Caki2 (cell line): Measurements from ENCODE around the gene ADCK2. TPM values are rescaled to one million over a fixed set of nuclear protein-coding genes. Genes with fewer than 3 reads are reported as not detected.
"Not testable (repeated sequence)": the region's sequence is repeated elsewhere in the genome, so short reads cannot be mapped to it uniquely, and the experiment has no call there.

Experiments
- DNase-seq: peaks from one replicate; pipeline ENCODE4 v3.0.0-alpha.2; 2015; ENCODE audit warnings: low read depth
- in situ Hi-C: cut with HindIII; loops from 2 replicates; pipeline ENCODE4 v1.10.0; 2016; ENCODE audit warnings: low sequenced_read_pairs, low pct_unique_long_range_greater_than_20kb, mixed read lengths
- total RNA-seq: library from RNA; depleted of rRNA; stranded (reverse); fragments of >200 nt; shearing (Covaris generic); gene quantifications from 2 replicates; pipeline ENCODE4 v1.2.3, GENCODE V29; 2014; ENCODE audit warnings: low replicate concordance

The ADCK2 gene
- total RNA-seq, 1 experiment from 2014 or later: 52.8 TPM

DNA sequence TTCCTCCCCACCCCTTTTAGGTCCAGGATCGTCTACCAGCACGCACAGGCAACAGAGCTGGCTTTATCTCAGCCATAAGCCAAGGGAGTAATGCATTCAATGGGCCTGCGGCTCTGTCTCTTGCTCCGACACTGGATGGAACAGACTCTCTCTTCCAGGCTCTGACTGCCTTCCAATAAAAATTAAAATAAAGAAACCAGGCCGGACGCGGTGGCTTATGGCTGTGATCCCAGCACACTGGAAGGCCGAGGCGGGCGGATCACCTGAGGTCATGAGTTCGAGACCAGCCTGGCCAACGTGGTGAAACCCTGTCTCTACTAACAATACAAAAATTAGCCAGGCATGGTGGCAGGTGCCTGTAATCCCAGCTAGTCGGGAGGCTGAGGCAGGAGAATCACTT, 28.0 kb upstream of the ADCK2 start:
- DNase-seq, in situ Hi-C loops: not testable (repeated sequence)

DNA sequence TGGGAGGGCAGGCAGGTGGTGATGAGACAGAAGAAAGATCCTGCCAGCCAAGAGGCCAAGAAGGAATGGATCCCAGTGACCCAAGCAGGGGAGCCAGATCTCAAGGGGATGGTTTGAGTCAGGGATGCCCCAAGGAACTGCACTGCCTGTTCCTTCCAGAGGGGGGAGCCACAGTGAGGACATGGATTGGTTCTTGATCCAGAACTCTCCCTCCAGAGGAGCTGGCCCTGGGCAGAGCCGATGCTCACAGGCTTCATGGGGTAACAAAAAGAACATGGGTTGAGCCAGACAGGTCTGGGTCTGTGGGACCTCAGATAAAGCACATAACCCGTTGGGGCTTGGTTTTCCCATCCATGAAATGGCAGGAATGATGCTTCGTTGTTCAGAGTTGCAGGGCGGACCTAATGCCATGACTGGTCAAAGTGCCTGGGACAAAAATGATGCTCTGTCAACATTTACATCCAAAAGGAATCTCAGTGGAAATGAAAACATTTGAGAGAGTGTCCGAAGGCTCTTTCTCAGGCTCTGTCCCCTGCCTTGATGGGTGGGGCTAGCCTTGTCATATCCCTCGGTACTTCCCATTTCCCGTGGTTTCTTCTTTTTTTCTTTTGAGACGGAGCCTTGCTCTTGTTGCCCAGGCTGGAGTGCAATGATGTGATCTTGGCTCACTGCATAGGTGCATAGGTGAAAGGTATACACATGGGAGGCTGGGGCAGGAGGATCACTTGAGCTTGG, 27.4 kb upstream of the ADCK2 start:
- in situ Hi-C loops: no loop called here
- no peak for DNase-seq

DNA sequence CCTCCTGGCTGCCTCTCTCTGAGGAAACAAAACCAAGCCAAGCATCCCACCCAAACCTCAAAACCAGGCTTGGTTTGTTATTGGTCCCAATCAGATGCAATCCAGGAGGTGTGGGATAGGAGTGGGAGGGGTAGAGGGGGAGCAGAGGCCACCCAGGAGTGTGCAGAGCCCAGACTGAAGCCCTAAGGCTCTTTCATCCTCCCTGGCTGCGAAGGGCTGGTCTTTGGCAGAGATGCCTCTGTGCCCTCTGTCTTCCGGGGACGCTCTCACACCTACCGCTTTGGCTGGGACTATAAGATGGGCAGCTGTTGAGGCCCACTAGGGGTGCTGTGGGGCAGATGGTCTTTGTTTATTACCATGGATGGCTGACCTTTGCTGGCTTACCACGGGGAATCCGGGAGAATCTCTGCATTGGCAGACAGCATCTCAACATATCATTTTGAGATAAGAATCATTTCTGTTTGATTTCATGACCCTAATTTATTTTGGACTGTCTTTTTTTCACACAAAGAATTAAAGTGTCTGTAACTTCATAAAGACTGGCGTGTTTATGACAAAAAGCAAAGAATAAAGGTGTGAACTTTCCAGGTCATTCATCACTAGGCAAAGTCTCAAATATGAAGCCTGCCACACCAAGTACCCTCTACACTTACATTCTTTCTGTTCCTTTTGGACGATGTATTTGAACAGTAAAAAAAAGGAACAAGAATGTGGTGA, 25.7 kb upstream of the ADCK2 start:
- DNase-seq: peak; percentile 23
- in situ Hi-C loops: no loop called here

DNA sequence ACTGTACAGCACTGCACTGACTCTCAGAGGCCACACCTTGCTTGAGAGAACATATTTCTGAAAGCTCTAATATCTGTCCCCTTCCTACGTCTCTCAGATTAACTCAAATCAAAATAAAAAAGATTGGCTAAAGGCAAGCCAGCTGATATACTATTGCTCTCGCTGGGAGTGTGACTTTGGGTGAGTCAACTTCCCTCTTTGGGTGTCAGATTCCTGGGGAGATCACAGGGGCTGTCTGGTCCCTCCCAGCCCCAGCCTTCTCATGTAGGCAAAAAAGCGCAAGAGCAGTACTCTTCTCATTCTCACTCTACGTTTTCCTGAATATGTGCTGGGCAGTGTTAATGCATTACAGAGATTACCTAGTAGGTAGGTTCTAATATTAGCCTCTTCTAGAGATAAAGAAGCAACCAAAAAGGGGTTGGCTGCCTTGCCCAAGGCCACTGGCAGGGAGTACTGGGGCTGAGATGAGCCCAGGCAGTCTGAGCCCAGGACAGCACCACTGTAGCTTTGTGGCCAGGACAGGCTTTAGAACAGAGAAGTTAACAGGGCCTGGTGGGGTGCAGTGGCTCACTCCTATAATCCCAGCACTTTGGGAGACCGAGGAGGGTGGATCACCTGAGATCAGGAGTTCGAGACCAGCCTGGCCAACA, 23.1 kb upstream of the ADCK2 start:
- DNase-seq: no peak
- in situ Hi-C loops: no loop called here

DNA sequence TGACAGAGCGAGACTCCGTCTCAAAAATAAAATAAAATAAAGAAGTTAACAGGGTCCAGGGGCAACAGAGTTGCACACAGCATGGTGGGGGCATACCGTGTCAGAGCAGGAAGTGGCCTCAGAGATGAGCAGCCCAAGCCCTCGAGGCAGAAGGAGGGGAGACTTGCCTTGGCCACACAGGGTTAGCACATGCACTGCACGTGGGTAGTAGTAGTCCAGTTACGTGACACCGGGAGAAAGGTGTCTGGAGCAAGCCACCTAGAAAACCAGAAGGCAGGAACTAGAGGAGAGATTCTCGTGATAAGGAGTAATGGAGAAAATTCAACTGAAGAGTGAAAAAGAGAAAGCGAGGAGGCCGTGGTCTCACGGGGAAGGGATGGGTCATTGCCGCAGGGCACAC, 22.4 kb upstream of the ADCK2 start:
- DNase-seq: no peak
- in situ Hi-C loops: no loop called here

DNA sequence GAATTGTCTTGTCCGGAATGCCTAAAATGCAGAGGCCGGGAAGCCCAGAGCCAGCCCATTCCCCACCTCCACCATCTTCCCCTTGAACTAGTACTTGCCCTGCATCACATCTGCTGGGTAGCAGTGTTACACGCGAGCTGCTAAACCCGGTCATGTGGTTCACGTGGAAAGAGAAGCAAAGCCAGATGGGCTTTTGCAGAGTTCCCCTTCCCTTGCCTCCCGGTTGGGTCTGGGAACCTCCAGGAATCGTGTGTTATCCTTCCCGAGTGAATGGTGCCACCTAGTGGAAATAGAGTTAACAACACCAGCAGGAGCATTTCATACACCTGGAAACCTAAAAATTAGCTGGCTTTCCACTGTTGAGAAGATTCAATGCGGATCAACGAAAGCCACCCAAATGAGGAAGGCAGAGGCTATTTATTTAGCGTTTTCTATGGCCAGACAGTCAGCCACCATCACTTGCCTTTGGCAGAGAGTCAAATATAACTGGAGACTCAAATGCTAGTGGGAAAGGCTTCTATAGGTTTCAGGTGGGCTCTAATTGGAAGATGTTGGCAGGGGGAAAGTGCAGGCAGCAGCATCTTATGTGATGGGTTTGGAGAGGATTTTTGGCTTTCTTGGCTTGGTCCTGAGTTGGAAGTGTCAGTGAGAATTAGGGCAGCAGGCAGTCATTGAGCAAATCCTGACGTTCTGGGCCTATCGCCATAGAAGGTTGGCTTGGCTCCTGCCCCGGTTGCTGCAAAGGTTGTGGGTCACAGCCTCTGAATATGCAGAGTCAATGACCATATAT, 19.2 kb upstream of the ADCK2 start:
- in situ Hi-C loops: no loop called here
- peak; percentile 51 for DNase-seq

DNA sequence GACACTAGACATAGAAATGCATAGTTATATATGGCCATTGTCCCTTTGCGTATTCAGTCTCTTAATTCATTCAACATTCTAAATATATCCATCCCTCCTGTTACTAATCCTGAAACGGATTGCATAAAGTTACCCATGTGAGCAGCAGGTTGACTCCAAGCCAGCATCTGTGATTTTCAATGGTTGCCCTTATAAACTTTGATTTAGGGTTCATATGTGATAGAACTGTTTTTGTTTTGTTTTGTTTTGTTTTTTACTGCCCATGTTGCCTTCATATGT, 18.7 kb upstream of the ADCK2 start:
- in situ Hi-C loops: no loop called here
- DNase-seq: no peak

DNA sequence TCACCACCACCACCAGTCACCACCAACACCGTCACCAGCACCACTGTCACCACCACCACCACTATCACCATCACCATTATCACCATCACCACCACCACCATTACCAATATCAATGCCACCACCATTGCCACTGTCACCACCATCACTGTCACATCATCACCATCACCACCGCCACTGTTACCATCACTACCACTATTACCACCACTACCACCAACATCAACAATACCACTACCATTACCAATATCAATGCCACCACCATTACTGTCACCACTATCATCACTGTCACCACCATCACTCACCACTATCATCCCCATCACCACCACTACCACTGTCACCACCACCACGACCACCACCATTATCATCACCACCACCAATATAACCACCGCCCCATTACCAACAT, 18.1 kb upstream of the ADCK2 start:
- in situ Hi-C loops: no loop called here
- no peak for DNase-seq

DNA sequence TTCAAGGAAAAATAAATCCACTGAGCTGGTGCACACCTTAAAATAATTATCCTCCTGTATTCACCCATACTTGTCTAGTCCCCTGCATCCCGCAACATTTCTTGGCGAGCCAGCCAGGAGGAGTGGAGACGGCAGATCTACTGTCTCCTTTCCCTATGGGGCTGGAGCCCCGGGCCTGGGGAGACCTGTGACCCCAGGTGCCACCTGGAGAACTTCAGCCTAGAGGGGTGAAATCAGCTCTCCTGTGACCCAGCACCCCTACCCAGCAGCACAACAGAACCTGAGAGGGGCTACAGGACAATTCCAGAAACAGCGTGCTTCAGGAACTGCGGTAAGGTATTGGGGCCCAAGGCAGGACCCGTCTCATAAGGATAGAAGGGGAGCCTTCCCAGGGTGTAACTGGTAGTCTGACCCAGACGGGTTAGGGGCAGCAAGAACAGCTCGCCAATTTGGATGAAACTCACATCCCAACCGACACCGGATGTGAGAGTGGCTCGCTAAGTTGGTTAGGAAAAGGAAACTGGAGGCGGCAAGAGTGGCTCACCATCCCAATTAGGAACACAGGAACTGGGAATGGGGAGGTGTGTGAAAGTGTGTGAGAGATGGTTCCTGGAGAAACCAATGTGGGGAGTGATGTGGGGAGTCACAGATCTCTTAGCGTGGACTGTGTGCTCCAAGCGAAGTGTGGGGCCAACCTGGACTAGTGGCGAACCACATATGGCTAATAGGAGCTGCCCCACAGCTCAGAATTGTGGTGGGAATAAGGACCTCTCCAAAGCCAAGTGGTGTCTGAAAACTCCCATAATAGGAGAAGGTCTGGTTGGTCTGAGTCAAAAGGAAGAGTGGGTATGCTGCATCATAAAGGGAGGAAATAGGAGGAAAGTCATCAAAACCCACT, 17.0 kb upstream of the ADCK2 start:
- in situ Hi-C loops: no loop called here
- DNase-seq: no peak

DNA sequence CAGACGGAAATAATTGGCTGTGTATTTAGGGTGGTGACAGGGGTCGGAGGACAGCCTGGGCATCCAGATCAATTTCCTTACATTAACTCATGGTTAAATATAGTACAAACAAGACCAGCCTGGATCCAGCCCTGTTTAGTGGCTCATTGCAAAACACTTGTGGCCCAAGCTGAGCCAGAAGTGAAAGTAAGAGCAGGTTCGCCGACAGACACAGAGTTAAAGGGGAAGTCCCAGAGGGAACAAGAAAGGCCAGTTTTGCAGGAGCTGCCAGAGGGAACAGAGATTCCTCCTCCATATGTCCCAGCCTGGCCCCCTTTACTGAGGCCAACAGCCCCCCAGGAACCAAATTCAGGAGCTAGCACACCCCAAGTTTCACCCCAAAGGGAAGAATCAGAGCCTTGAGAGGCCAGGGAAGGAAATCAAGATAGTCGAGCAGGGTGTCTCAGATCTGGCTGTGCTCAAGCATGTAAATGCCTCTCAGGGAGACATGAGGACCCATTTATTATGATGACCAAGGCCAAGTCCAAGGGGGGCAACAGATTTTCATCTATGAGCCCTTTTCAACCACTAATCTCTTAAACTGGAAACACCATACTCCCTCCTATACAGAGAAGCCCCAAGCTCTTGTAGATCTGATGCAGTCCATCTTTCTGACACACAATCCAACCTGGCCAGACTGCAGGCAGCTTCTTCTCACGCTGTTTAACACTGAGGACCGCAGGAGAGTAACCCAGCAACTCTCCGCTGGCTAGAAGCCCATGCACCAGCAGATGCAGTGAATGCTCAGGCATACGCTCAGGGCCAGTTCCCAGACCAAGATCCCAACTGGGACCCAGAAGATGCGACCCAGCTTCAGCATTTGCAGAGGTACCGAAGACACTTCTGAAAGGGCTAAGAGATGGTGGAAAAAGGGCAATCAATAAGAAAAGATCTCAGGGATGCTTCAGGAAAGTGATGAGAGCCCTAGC, 15.9 kb upstream of the ADCK2 start:
- no peak for DNase-seq
- in situ Hi-C loops: no loop called here

DNA sequence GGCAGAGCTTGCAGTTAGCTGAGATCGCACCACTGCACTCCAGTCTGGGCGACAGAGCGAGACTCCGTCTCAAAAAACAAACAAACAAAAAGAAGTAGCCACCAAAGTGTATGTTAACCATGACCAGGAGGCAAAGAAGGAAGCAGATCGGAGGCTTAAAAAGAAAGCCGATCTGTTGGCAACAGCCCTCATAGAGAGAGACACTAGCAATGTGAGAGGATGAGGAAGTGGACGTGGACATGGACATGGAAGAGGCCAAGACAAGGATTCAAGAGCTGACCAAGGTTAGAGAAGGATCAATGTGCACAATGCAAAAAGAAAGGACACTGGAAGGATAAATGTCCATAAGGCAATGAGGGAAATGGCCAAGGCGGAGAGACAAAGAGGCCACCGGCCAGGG, 14.9 kb upstream of the ADCK2 start:
- in situ Hi-C loops: no loop called here

DNA sequence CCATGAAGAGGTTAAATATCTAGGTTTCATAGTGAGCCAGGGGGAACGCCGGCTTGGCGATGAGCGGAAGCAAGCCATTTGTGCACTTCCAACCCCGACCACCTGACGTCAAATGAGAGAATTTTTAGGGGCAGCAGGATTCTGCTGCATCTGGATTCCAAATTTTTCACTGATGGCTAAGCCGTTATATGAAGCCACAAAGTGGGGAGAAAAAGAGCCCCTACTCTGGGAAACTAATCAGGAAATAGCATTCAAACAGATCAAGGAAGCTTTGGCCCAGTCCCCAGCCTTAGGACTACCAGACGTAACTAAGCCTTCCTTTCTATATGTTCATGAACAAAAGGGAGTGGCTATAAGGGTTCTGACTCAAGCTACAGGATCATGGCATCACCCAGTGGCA, 12.9 kb upstream of the ADCK2 start:
- no peak for DNase-seq
- in situ Hi-C loops: no loop called here

More for the DNA sequence above, 14.9 kb upstream of the ADCK2 start:
- no peak for DNase-seq

DNA sequence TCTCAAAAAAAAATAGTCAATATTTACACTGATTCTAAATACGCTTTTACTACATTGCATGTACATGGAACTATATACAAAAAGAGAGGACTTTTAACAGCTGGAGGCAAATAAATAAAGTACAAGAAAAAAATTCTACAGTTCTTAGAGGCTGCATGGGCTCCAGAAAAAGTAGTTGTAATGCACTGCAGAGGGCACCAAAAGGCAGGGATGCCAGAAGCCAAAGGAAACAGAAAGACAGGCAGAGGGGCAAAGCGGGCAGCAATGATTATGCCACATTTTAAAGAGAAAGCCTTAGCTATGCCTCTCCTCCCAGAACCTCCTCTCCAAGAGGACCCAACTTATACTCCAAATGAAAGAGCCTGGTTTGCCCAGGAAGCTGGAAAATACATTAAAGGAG, 11.6 kb upstream of the ADCK2 start:
- no peak for DNase-seq
- in situ Hi-C loops: no loop called here

DNA sequence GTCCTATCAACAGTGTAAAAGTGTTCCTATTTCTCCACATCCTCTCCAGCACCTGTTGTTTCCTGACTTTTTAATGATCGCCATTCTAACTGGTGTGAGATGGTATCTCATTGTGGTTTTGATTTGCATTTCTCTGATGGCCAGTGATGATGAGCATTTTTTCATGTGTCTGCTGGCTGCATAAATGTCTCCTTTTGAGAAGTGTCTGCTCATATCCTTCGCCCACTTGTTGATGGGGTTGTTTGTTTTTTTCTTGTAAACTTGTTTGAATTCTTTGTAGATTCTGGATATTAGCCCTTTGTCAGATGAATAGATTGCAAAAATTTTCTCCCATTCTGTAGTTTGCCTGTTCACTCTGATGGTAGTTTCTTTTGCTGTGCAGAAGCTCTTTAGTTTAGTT, 9.8 kb upstream of the ADCK2 start:
- DNase-seq, in situ Hi-C loops: not testable (repeated sequence)

DNA sequence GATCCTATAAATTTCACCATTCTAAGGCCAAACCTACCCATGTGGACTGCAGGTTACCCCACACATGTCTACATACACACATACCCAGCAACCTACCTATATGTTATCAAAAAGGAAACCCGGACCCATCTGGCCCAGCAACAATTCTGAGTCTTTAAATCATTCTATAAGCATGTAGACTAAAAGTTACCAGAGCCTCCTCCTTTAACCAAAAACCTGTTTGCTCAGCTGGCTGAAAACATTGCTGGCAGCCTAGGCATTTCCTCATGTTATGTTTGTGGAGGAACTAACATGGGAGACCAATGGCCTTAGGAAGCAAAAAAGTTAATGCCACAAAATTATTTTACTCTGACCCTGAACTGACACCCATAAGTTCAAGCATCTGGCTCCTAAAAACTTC, 5.3 kb upstream of the ADCK2 start:
- in situ Hi-C loops: no loop called here
- no peak for DNase-seq

DNA sequence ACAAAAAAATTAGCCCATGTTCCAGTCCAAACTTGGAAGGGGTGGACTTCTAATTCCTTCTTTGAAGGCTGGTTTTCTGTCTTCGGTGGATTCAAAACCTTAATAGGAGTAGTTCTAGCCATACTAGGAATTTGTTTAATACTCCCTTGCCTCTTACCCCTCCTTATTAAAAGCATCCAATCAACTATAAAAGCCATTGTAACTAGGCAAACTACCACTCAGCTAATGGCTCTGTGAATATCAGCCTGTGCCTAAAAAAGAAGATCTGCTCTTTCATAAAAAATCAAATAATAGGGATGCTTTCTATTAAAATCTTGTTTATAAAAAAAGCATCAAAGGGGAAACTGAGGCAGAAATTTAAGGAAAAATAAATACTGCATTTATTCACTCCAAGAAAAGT, 4.1 kb upstream of the ADCK2 start:
- in situ Hi-C loops: no loop called here

DNA sequence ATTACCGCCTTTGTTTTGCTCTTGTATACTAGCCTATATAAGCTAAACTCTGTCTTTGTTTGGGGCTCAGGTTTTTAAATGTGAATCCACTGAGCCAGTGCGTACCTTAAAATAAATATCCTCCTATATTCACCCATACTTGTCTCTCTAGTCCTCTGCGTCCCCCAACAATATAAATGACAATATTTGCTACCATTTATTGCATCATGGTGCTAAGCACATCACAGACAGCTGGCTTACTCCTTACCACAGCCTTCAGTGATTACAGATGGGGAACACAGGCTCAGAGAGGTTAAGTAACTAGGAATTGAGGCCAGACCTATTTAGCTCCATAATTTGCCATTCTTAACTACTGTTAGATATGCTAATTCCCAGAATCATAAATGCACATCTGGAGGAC, 3.4 kb upstream of the ADCK2 start:
- no peak for DNase-seq
- in situ Hi-C loops: no loop called here

More for the DNA sequence above, 4.1 kb upstream of the ADCK2 start:
- DNase-seq: no peak
